ENCODE results near the gene KRT13. TPM values are rescaled to one million over a fixed set of nuclear protein-coding genes. Genes with fewer than 3 reads are reported as not detected.

The KRT13 gene
- total RNA-seq, 1 experiment from 2014 or later: not detected

GRCh38 chr17:41533613-41534012 is 28.2 kb upstream of the KRT13 start:
- DNase-seq (ENCODE audit: low spot score) (no peak), ATAC-seq (no peak)
- TF ChIP-seq GRHL2 (CRISPR knock-in tag; IDR thresholded peaks at IDR 0.05; ENCODE audit: insufficient replicate concordance, severe bottlenecking) (no peak), CTCF (IDR thresholded peaks at IDR 0.05) (no peak), CREB1 (CRISPR knock-in tag; IDR thresholded peaks at IDR 0.05) (no peak), ETV6 (CRISPR knock-in tag; IDR thresholded peaks at IDR 0.05) (no peak), SMAD4 (CRISPR knock-in tag; IDR thresholded peaks at IDR 0.05) (no peak), FOXP1 (CRISPR knock-in tag; IDR thresholded peaks at IDR 0.05; ENCODE audit: borderline replicate concordance) (no peak), ESRRA (CRISPR knock-in tag; IDR thresholded peaks at IDR 0.05; ENCODE audit: borderline replicate concordance) (no peak), FOXP4 (CRISPR knock-in tag; IDR thresholded peaks at IDR 0.05) (no peak), ZNF425 (CRISPR knock-in tag; conservative IDR thresholded peaks at IDR 0.05) (no peak), NR1H2 (CRISPR knock-in tag; IDR thresholded peaks at IDR 0.05) (no peak), JUN (CRISPR knock-in tag; IDR thresholded peaks at IDR 0.05) (no peak), TEAD4 (CRISPR knock-in tag; IDR thresholded peaks at IDR 0.05) (no peak), ARID4B (CRISPR knock-in tag; IDR thresholded peaks at IDR 0.05; ENCODE audit: borderline replicate concordance) (no peak), SMAD3 (CRISPR knock-in tag; IDR thresholded peaks at IDR 0.05; ENCODE audit: borderline replicate concordance) (no peak), ZNF219 (CRISPR knock-in tag; IDR thresholded peaks at IDR 0.05; ENCODE audit: borderline replicate concordance) (no peak)
- peaks cover 6% of the 10 kb centered on the region for H3K27me3 Mint-ChIP-seq (ENCODE audit: low read depth)
- ChIA-PET CTCF (interaction anchor here (0.7 to 7.4 kb wide), 6 partner anchors 11 to 130 kb away, joined by 3 to 122 read pairs (median 4); no protein-coding TSS in a partner anchor), POLR2A (no interaction called here)
- H3K4me3 Mint-ChIP-seq: no peak overlapping the region
- no peak overlapping the region for H3K27ac Mint-ChIP-seq
- H3K9me3 Mint-ChIP-seq: no peaks in the 10 kb centered on the region
- no peaks in the 10 kb centered on the region for H3K36me3 Mint-ChIP-seq
- peaks cover 51% of the 10 kb centered on the region for H3K4me1 Mint-ChIP-seq
